ENCODE results near the gene ZNF556. TPM values are rescaled to one million over a fixed set of nuclear protein-coding genes. Genes with fewer than 3 reads are reported as not detected.

Gene ZNF556
- total RNA-seq, 1 experiment from 2014 or later, result 0.04 TPM

GRCh38 chr19:2834294-2834871, 32.8 kb upstream of the ZNF556 start:
- intact Hi-C loops (cut with micrococcal nuclease), result no loop called here
- BruUV-seq (replicated peaks), result no TSS peak
- ChIA-PET CTCF (no interaction called here), POLR2A (ENCODE audit: unreplicated experiment) (no interaction called here)
- Histone ChIP-seq H3K4me3 (ENCODE audit: low read length) (no peak overlapping the region), H3K4me2 (ENCODE audit: low read length) (no peak overlapping the region), H3K36me3 (ENCODE audit: low read depth, low read length) (peaks cover 5% of the 10 kb centered on the region; the same call in 1 of the 2 replicates), H3K9ac (ENCODE audit: low read length) (no peak overlapping the region), H3K79me2 (ENCODE audit: low read length) (no peaks in the 10 kb centered on the region), H3K27ac (ENCODE audit: low read length) (no peak overlapping the region), H3K4me1 (ENCODE audit: insufficient read depth, low read length) (no peaks in the 10 kb centered on the region), H3F3A (ENCODE audit: low read length, unreplicated experiment) (no peaks in the 10 kb centered on the region), H4K20me1 (ENCODE audit: low read length) (no peaks in the 10 kb centered on the region), H3K9me3 (ENCODE audit: low read length) (peaks cover 10% of the 10 kb centered on the region; the same call in 1 of the 2 replicates), H3K27me3 (ENCODE audit: low read length) (no peaks in the 10 kb centered on the region), H2AFZ (ENCODE audit: low read length) (no peak overlapping the region), H3K9me2 (replicated peaks; ENCODE audit: low read length) (no peaks in the 10 kb centered on the region)
- TF ChIP-seq EZH2phosphoT487 (IDR thresholded peaks at IDR 0.05; ENCODE audit: borderline replicate concordance, low read length) (no peak), CTCF (conservative IDR thresholded peaks at IDR 0.05; ENCODE audit: low read depth, low read length) (no peak), EZH2 (IDR thresholded peaks at IDR 0.05; ENCODE audit: low read length, unreplicated experiment) (no peak)
- DNase-seq (no peak), ATAC-seq (no peak)

- Histone ChIP-seq H3K9ac (ENCODE audit: low read length) (no peak overlapping the region), H2AFZ (ENCODE audit: low read length) (no peak overlapping the region), H3K79me2 (ENCODE audit: low read length) (peaks cover 5% of the 10 kb centered on the region; the same call in 1 of the 2 replicates), H3K36me3 (ENCODE audit: low read depth, low read length) (peaks cover 5% of the 10 kb centered on the region; the same call in 1 of the 2 replicates), H3K9me2 (replicated peaks; ENCODE audit: low read length) (no peaks in the 10 kb centered on the region), H3K27me3 (ENCODE audit: low read length) (no peaks in the 10 kb centered on the region), H3K4me3 (ENCODE audit: low read length) (no peak overlapping the region), H3K9me3 (ENCODE audit: low read length) (peaks cover 10% of the 10 kb centered on the region; the same call in 1 of the 2 replicates), H3K4me2 (ENCODE audit: low read length) (no peak overlapping the region), H3F3A (ENCODE audit: low read length, unreplicated experiment) (no peaks in the 10 kb centered on the region), H3K27ac (ENCODE audit: low read length) (no peak overlapping the region), H4K20me1 (ENCODE audit: low read length) (no peaks in the 10 kb centered on the region), H3K4me1 (ENCODE audit: insufficient read depth, low read length) (no peaks in the 10 kb centered on the region; the same call in 1 of the 2 replicates)
- TF ChIP-seq CTCF (conservative IDR thresholded peaks at IDR 0.05; ENCODE audit: low read depth, low read length) (no peak), EZH2phosphoT487 (IDR thresholded peaks at IDR 0.05; ENCODE audit: borderline replicate concordance, low read length) (no peak), EZH2 (IDR thresholded peaks at IDR 0.05; ENCODE audit: low read length, unreplicated experiment) (no peak)
- intact Hi-C loops (cut with micrococcal nuclease), result no loop called here
- CTCF ChIA-PET, result interaction anchor here (0.6 kb wide), 1 partner anchor 380 kb away, joined by 16 read pairs; no protein-coding TSS in a partner anchor
- DNase-seq (no peak), ATAC-seq (no peak)
- POLR2A ChIA-PET (ENCODE audit: unreplicated experiment), result interaction anchor here (0.6 kb wide), 1 partner anchor 184 kb away, joined by 3 read pairs; no protein-coding TSS in a partner anchor
- BruUV-seq (replicated peaks), result no TSS peak
Observed at GRCh38 chr19:2837430-2837829, 29.7 kb upstream of the ZNF556 start.

Data from PC-3 (cell line).